SK-N-SH treated with all-trans-retinoic acid at 6 μM for 48 hours (cell line): ENCODE results near the gene PRKAG2.

ENCODE experiments used
- ATAC-seq: fragments of 200-7000 bp; cut with Tn5 transposase; 3 replicates; pipeline ENCODE4 v1.9.1; 2020; ENCODE audit warnings: mild to moderate bottlenecking, moderate library complexity
- ARNTL ChIP-seq: fragments of 450-650 bp; formaldehyde crosslinking; IDR thresholded peaks from 2 replicates; pipeline ENCODE4 v1.5.0; 2020; ENCODE audit warnings: low read depth, mild to moderate bottlenecking, moderate library complexity, borderline replicate concordance
- BACH2 ChIP-seq: fragments of 250-450 bp; sonication (Bioruptor Pico); IDR thresholded peaks from 2 replicates; pipeline ENCODE4 v1.9.0; 2021; ENCODE audit warnings: mild to moderate bottlenecking, borderline replicate concordance
- CREB5 ChIP-seq: fragments of 250-450 bp; sonication (Bioruptor Pico); IDR thresholded peaks from 2 replicates; pipeline ENCODE4 v1.5.1; 2020; ENCODE audit warnings: low read depth, mild to moderate bottlenecking, moderate library complexity
- CSRNP3 ChIP-seq: fragments of 250-450 bp; sonication (Bioruptor Pico); IDR thresholded peaks from 2 replicates; pipeline ENCODE4 v1.5.1; 2021; ENCODE audit warnings: mild to moderate bottlenecking, moderate library complexity
- ESRRG ChIP-seq: fragments of 250-450 bp; sonication (Bioruptor Pico); IDR thresholded peaks from 2 replicates; pipeline ENCODE4 v1.6.1; 2021; ENCODE audit warnings: mild to moderate bottlenecking
- GLIS3 ChIP-seq: fragments of 250-450 bp; sonication (Bioruptor Pico); IDR thresholded peaks from 2 replicates; pipeline ENCODE4 v1.5.0; 2020; ENCODE audit warnings: mild to moderate bottlenecking, moderate library complexity
- ISL1 ChIP-seq: fragments of 250-450 bp; sonication (Bioruptor Pico); IDR thresholded peaks from 2 replicates; pipeline ENCODE4 v2.1.2; 2022; ENCODE audit warnings: mild to moderate bottlenecking, moderate library complexity
- OSR1 ChIP-seq: fragments of 250-450 bp; sonication (Bioruptor Pico); IDR thresholded peaks from 2 replicates; pipeline ENCODE4 v1.8.0; 2022; ENCODE audit warnings: moderate library complexity, mild to moderate bottlenecking, inconsistent platforms
- PATZ1 ChIP-seq: fragments of 250-450 bp; sonication (Bioruptor Pico); IDR thresholded peaks from 2 replicates; pipeline ENCODE4 v1.8.0; 2020; ENCODE audit warnings: mild to moderate bottlenecking, moderate library complexity, borderline replicate concordance
- POU6F1 ChIP-seq: fragments of 250-450 bp; sonication (Bioruptor Pico); IDR thresholded peaks from 2 replicates; pipeline ENCODE4 v1.8.0; 2021; ENCODE audit warnings: low read depth, mild to moderate bottlenecking, moderate library complexity, borderline replicate concordance
- PPARA ChIP-seq: fragments of 250-450 bp; sonication (Bioruptor Pico); IDR thresholded peaks from 2 replicates; pipeline ENCODE4 v1.5.0; 2020; ENCODE audit warnings: mild to moderate bottlenecking, borderline replicate concordance
- RARB ChIP-seq: fragments of 250-450 bp; sonication (Bioruptor Pico); IDR thresholded peaks from 2 replicates; pipeline ENCODE4 v1.8.0; 2021; ENCODE audit warnings: mild to moderate bottlenecking, moderate library complexity
- TCF4 ChIP-seq: fragments of 250-450 bp; sonication (Bioruptor Pico); IDR thresholded peaks from 2 replicates; pipeline ENCODE4 v1.8.0; 2021; ENCODE audit warnings: mild to moderate bottlenecking, moderate library complexity, borderline replicate concordance
- TOX ChIP-seq: fragments of 250-450 bp; sonication (Bioruptor Pico); IDR thresholded peaks from 2 replicates; pipeline ENCODE4 v1.8.0; 2021; ENCODE audit warnings: mild to moderate bottlenecking, moderate library complexity, borderline replicate concordance
- TSHZ2 ChIP-seq: fragments of 250-450 bp; sonication (Bioruptor Pico); IDR thresholded peaks from 2 replicates; pipeline ENCODE4 v1.5.0; 2020; ENCODE audit warnings: mild to moderate bottlenecking, moderate library complexity
- ZFP30 ChIP-seq: fragments of 450-650 bp; formaldehyde crosslinking; IDR thresholded peaks from 2 replicates; pipeline ENCODE4 v1.5.0; 2022; ENCODE audit warnings: mild to moderate bottlenecking, moderate library complexity
- ZNF70 ChIP-seq: fragments of 450-650 bp; formaldehyde crosslinking; IDR thresholded peaks from 2 replicates; pipeline ENCODE4 v1.5.0; 2020; ENCODE audit warnings: mild to moderate bottlenecking, moderate library complexity
- ZNF8 ChIP-seq: fragments of 450-650 bp; formaldehyde crosslinking; IDR thresholded peaks from 2 replicates; pipeline ENCODE4 v1.5.0; 2020; ENCODE audit warnings: mild to moderate bottlenecking, moderate library complexity

Gene PRKAG2

GRCh38 chr7:151845412-151846205, 31.3 kb downstream of the PRKAG2 start:
- ATAC-seq = no peak
- TF ChIP-seq OSR1 (no peak), ISL1 (CRISPR knock-in tag) (no peak), PATZ1 (CRISPR knock-in tag) (no peak)

- ATAC-seq = no peak; the same call in 2 of the 3 replicates
These were observed 32.1 kb downstream of the PRKAG2 start for GRCh38 chr7:151844825-151845200.

More at GRCh38 chr7:151844825-151845200, 32.1 kb downstream of the PRKAG2 start:
- TF ChIP-seq TSHZ2 (CRISPR knock-in tag) (no peak), PPARA (CRISPR knock-in tag) (no peak), OSR1 (no peak), RARB (CRISPR knock-in tag) (no peak), ISL1 (CRISPR knock-in tag) (no peak), BACH2 (CRISPR knock-in tag) (no peak), ZNF8 (CRISPR knock-in tag) (no peak), TOX (CRISPR knock-in tag) (no peak), PATZ1 (CRISPR knock-in tag) (no peak), TCF4 (CRISPR knock-in tag) (no peak), ZFP30 (CRISPR knock-in tag) (no peak), CREB5 (CRISPR knock-in tag) (no peak), ARNTL (no peak), POU6F1 (CRISPR knock-in tag) (no peak), CSRNP3 (CRISPR knock-in tag) (no peak), ESRRG (CRISPR knock-in tag) (no peak), GLIS3 (CRISPR knock-in tag) (no peak), ZNF70 (CRISPR knock-in tag) (no peak)
